Activated CD4-positive, alpha-beta T cell treated with anti-CD3 and anti-CD28 coated beads, Interleukin-2, amount 50 U/mL, for 16 hours (primary cell): ENCODE measurements around the gene DHDH.
"Not testable (repeated sequence)": the region's sequence is repeated elsewhere in the genome, so short reads cannot be mapped to it uniquely, and the experiment has no call there.

Source experiments
- DNase-seq: peaks from one replicate; pipeline ENCODE4 v3.0.0-alpha.2; 2020

DHDH gene

GRCh38 chr19:48918071-48918470 lies 15.4 kb upstream of the DHDH start:
- no peak for DNase-seq

GRCh38 chr19:48918801-48919247 lies 14.7 kb upstream of the DHDH start:
- DNase-seq: peak; percentile 30

- not testable (repeated sequence) for DNase-seq
Observed at GRCh38 chr19:48919271-48919670, 14.2 kb upstream of the DHDH start.

GRCh38 chr19:48920949-48921348 lies 12.6 kb upstream of the DHDH start:
- no peak for DNase-seq

- no peak for DNase-seq
Observed at GRCh38 chr19:48921721-48922500, 11.6 kb upstream of the DHDH start.

GRCh38 chr19:48922548-48923490 lies 10.7 kb upstream of the DHDH start:
- DNase-seq: no peak

GRCh38 chr19:48925240-48925843 lies 8.2 kb upstream of the DHDH start:
- DNase-seq: no peak

GRCh38 chr19:48925890-48926289 lies 7.6 kb upstream of the DHDH start:
- DNase-seq: not testable (repeated sequence)

GRCh38 chr19:48926909-48927308 lies 6.6 kb upstream of the DHDH start:
- peak; percentile 23 for DNase-seq

- not testable (repeated sequence) for DNase-seq
Observed at GRCh38 chr19:48927692-48928091, 5.8 kb upstream of the DHDH start.

- no peak for DNase-seq
Observed at GRCh38 chr19:48928164-48929025, 5.1 kb upstream of the DHDH start.

GRCh38 chr19:48934837-48935236 lies 1.3 kb downstream of the DHDH start:
- no peak for DNase-seq

GRCh38 chr19:48935864-48936263 lies 2.4 kb downstream of the DHDH start:
- DNase-seq: no peak

- no peak for DNase-seq
Observed at GRCh38 chr19:48938256-48938655, 4.8 kb downstream of the DHDH start.

- no peak for DNase-seq
Observed at GRCh38 chr19:48940902-48941301, 7.4 kb downstream of the DHDH start.

GRCh38 chr19:48943081-48943480 lies 9.6 kb downstream of the DHDH start:
- DNase-seq: no peak

- DNase-seq: no peak
Observed at GRCh38 chr19:48945415-48945814, 11.9 kb downstream of the DHDH start.

GRCh38 chr19:48945817-48946216 lies 12.3 kb downstream of the DHDH start:
- DNase-seq: no peak

GRCh38 chr19:48946463-48947257 lies 13.2 kb downstream of the DHDH start:
- DNase-seq: no peak

GRCh38 chr19:48947258-48947542 lies 13.7 kb downstream of the DHDH start:
- DNase-seq: no peak

- DNase-seq: no peak
Observed at GRCh38 chr19:48950159-48950558, 16.7 kb downstream of the DHDH start.
